GM23338 (cell line): ENCODE measurements around the gene SLC22A4. TPM values are rescaled to one million over a fixed set of nuclear protein-coding genes. Genes with fewer than 3 reads are reported as not detected.

ENCODE experiments used
- ATAC-seq: fragments of 200-7000 bp; cut with Tn5 transposase; 3 replicates; pipeline ENCODE4 v1.9.1; 2020
- DNase-seq: peaks from one replicate; pipeline ENCODE4 v3.0.0-alpha.2; 2015; ENCODE audit warnings: low spot score
- H2AFZ ChIP-seq: fragments of 200-600 bp; sonication (generic); 2 replicates; pipeline ENCODE4 v1.8.0; 2016; ENCODE audit warnings: antibody characterized with exemption, mild to moderate bottlenecking, moderate library complexity
- H3F3A ChIP-seq: fragments of 200-600 bp; sonication (generic); replicated peaks from 2 replicates; pipeline ENCODE4 v1.8.0; 2017; ENCODE audit warnings: antibody characterized with exemption, mixed run types, low read depth
- H3K27ac ChIP-seq: fragments of 200-600 bp; sonication (generic); 2 replicates; pipeline ENCODE4 v1.6.1; 2016; ENCODE audit warnings: low read depth
- H3K27me3 ChIP-seq: fragments of 200-600 bp; sonication (generic); 2 replicates; pipeline ENCODE4 v1.8.0; 2016; ENCODE audit warnings: mild to moderate bottlenecking, mixed run types, moderate library complexity; ENCODE audit not compliant: insufficient read depth
- H3K36me3 ChIP-seq: fragments of 200-600 bp; sonication (generic); 2 replicates; pipeline ENCODE4 v1.8.0; 2016; ENCODE audit warnings: mild to moderate bottlenecking; ENCODE audit not compliant: insufficient read depth
- H3K4me1 ChIP-seq: fragments of 200-600 bp; sonication (generic); 2 replicates; pipeline ENCODE4 v1.8.0; 2016; ENCODE audit warnings: mild to moderate bottlenecking, moderate library complexity; ENCODE audit not compliant: insufficient read depth
- H3K4me2 ChIP-seq: fragments of 200-600 bp; sonication (generic); 2 replicates; pipeline ENCODE4 v1.7.1; 2017; ENCODE audit warnings: mixed run types
- H3K4me3 ChIP-seq: fragments of 200-600 bp; sonication (generic); 2 replicates; pipeline ENCODE4 v1.6.1; 2016; ENCODE audit warnings: mixed run types
- H3K79me2 ChIP-seq: fragments of 200-600 bp; sonication (generic); replicated peaks from 2 replicates; pipeline ENCODE4 v1.8.0; 2017; ENCODE audit warnings: mild to moderate bottlenecking; ENCODE audit not compliant: insufficient read depth
- H3K9me2 ChIP-seq: fragments of 200-600 bp; sonication (generic); 2 replicates; pipeline ENCODE4 v1.8.0; 2017; ENCODE audit not compliant: insufficient read depth
- H4K20me1 ChIP-seq: fragments of 200-600 bp; sonication (generic); replicated peaks from 2 replicates; pipeline ENCODE4 v1.8.0; 2017; ENCODE audit warnings: mild to moderate bottlenecking; ENCODE audit not compliant: insufficient read depth
- H3K27ac Mint-ChIP-seq: 2 replicates; pipeline ENCODE4 v1.8.0; 2020; ENCODE audit warnings: inconsistent platforms, mild to moderate bottlenecking, moderate library complexity, mixed read lengths
- H3K27me3 Mint-ChIP-seq: 3 replicates; pipeline ENCODE4 v1.8.0; 2022; ENCODE audit warnings: low read depth, mild to moderate bottlenecking, moderate library complexity, mixed read lengths, inconsistent platforms; ENCODE audit not compliant: insufficient read depth, poor library complexity
- H3K36me3 Mint-ChIP-seq: 3 replicates; pipeline ENCODE4 v1.8.0; 2021; ENCODE audit warnings: low read depth, mild to moderate bottlenecking, inconsistent platforms, moderate library complexity, mixed read lengths
- H3K4me1 Mint-ChIP-seq: 3 replicates; pipeline ENCODE4 v1.8.0; 2020; ENCODE audit warnings: mild to moderate bottlenecking, inconsistent platforms, mixed read lengths
- H3K4me3 Mint-ChIP-seq: 3 replicates; pipeline ENCODE4 v1.8.0; 2021; ENCODE audit warnings: moderate library complexity, mild to moderate bottlenecking, inconsistent platforms, mixed read lengths
- H3K9me3 Mint-ChIP-seq: 3 replicates; pipeline ENCODE4 v1.8.0; 2020; ENCODE audit warnings: moderate library complexity, mild to moderate bottlenecking, inconsistent platforms, mixed read lengths
- CREB1 ChIP-seq: fragments of 250-450 bp; sonication (Bioruptor Pico); IDR thresholded peaks from 2 replicates; pipeline ENCODE4 v1.5.0; 2020; ENCODE audit warnings: low read depth, mild to moderate bottlenecking, moderate library complexity
- CTCF ChIP-seq, 2 experiments: fragments of 200-600 bp in 1 of 2; sonication (generic) in 1 of 2; conservative IDR thresholded peaks; 2 replicates each; pipeline versions ENCODE4 v1.5.1 to v1.6.1; 2016 to 2017; ENCODE audit warnings: antibody characterized with exemption in 2 of 2, low read depth in 2 of 2, mild to moderate bottlenecking in 2 of 2, moderate library complexity in 1 of 2
- EZH2 ChIP-seq: fragments of 200-600 bp; sonication (generic); IDR thresholded peaks from one replicate; pipeline ENCODE4 v1.8.0; 2017; ENCODE audit warnings: antibody characterized with exemption, mild to moderate bottlenecking, low read depth; ENCODE audit not compliant: unreplicated experiment
- EZH2phosphoT487 ChIP-seq: fragments of 200-600 bp; sonication (generic); IDR thresholded peaks from one replicate; pipeline ENCODE4 v1.8.1; 2018; ENCODE audit warnings: antibody characterized with exemption; ENCODE audit not compliant: unreplicated experiment
- JUNB ChIP-seq: IDR thresholded peaks from one replicate; pipeline ENCODE4 v1.6.1; 2016; ENCODE audit warnings: antibody characterized with exemption; ENCODE audit not compliant: unreplicated experiment
- NANOG ChIP-seq: IDR thresholded peaks from 2 replicates; pipeline ENCODE4 v1.6.1; 2016; ENCODE audit warnings: antibody characterized with exemption, borderline replicate concordance
- STAT1 ChIP-seq: IDR thresholded peaks from one replicate; pipeline ENCODE4 v1.6.1; 2016; ENCODE audit warnings: antibody characterized with exemption; ENCODE audit not compliant: unreplicated experiment
- ZNF114 ChIP-seq: fragments of 250-450 bp; sonication (Bioruptor Pico); IDR thresholded peaks from 2 replicates; pipeline ENCODE4 v1.5.0; 2020; ENCODE audit warnings: mild to moderate bottlenecking, moderate library complexity
- ZNF331 ChIP-seq: fragments of 250-450 bp; sonication (Bioruptor Pico); IDR thresholded peaks from 2 replicates; pipeline ENCODE4 v1.5.0; 2020; ENCODE audit warnings: low read depth, mild to moderate bottlenecking, moderate library complexity
- polyA plus RNA-seq: library from polyadenylated mRNA; unstranded; fragments of >200 nt; fragmentation: Nextera tagmentation; extraction: Ambion mirVana; gene quantifications from 2 replicates; pipeline ENCODE4 v1.2.1, GENCODE V29; 2016
- total RNA-seq: library from RNA; depleted of rRNA; stranded (reverse); fragments of >200 nt; shearing (Covaris generic); gene quantifications from 2 replicates; pipeline ENCODE4 v1.2.3, GENCODE V29; 2014
- TF ChIP-seq, protein P1 (sequence below): fragments of 250-450 bp; sonication (Bioruptor Pico); IDR thresholded peaks from 2 replicates; pipeline ENCODE4 v1.5.0; 2020; ENCODE audit warnings: mild to moderate bottlenecking, moderate library complexity
- TF ChIP-seq, protein P2 (sequence below): IDR thresholded peaks from 2 replicates; pipeline ENCODE4 v1.6.1; 2016; ENCODE audit warnings: antibody characterized with exemption

Gene SLC22A4
- total and polyA plus RNA-seq, 2 experiments from 2014 or later, result 0.28 to 0.40 TPM

GRCh38 chr5:132279801-132280200, 14.4 kb upstream of the SLC22A4 start:
- Histone ChIP-seq H3K27me3 (no peaks in the 10 kb centered on the region), H2AFZ (no peak overlapping the region), H4K20me1 (no peaks in the 10 kb centered on the region), H3K27ac (no peak overlapping the region), H3K4me2 (no peak overlapping the region), H3K4me1 (0 out of 2 replicates have a peak, but pooled peaks cover 6% of the 10 kb centered on the region), H3K4me3 (no peak overlapping the region), H3K9me2 (0 out of 2 replicates have a peak, but pooled peaks cover 4% of the 10 kb centered on the region), H3K36me3 (no peaks in the 10 kb centered on the region), H3F3A (no peaks in the 10 kb centered on the region), H3K79me2 (no peaks in the 10 kb centered on the region)
- H3K4me1 Mint-ChIP-seq, result peaks cover 12% of the 10 kb centered on the region
- H3K9me3 Mint-ChIP-seq, result no peaks in the 10 kb centered on the region
- H3K36me3 Mint-ChIP-seq, result no peaks in the 10 kb centered on the region; the same call in 2 of the 3 replicates
- H3K27ac Mint-ChIP-seq, result no peak overlapping the region
- DNase-seq, result no peak
- H3K27me3 Mint-ChIP-seq, result peaks cover 4% of the 10 kb centered on the region
- no peak overlapping the region for H3K4me3 Mint-ChIP-seq
- no peak for TF ChIP-seq EZH2
- no peak for TF ChIP-seq NANOG
- ATAC-seq, result no peak

DNA sequence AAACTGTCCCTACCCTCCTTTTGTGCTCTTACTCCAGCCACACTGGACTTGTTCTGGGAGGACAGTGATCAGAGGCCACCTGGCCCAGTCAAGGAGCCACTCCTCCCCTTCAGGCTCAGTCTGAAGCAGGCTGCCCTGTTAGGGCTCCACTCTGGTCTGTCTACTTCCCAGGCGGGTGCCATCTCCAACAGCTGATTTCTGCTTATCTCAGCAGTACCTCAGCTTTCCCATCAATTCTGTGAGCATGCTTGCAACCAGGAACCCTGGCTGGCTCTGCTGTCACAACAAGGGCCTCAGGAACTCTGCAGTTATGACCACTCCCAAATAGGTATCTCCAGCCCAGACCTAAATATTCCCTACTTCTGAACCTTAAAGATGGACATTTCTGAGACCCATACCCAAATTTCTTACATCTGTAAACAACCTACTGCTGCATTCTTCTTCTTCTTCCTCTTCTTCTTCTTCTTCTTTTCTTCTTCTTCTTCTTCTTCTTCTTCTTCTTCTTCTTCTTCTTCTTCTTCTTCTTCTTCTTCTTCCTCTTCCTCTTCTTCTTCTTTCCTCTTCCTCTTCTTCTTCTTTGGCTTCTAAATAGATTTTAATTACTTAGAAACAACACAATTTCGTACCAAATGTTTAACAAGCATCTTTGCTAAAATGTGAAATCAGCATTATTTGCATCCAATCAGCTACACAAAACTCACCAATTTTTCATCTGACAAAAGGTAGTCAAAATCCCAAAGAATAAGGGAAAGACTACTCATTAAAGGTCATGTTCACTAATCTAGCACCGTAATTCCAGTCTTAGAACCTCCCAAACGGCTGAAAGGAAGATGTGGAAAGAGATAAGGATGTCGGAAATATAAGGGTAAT, 13.6 kb upstream of the SLC22A4 start:
- H3K36me3 Mint-ChIP-seq, result no peaks in the 10 kb centered on the region; the same call in 2 of the 3 replicates
- no peak for DNase-seq

More for the DNA sequence above, 13.6 kb upstream of the SLC22A4 start:
- Histone ChIP-seq H3K36me3 (no peaks in the 10 kb centered on the region), H4K20me1 (no peaks in the 10 kb centered on the region), H3K4me2 (no peak overlapping the region), H2AFZ (no peak overlapping the region), H3K4me1 (0 out of 2 replicates have a peak, but pooled peaks cover 6% of the 10 kb centered on the region), H3K27me3 (no peaks in the 10 kb centered on the region), H3K27ac (no peak overlapping the region), H3K4me3 (no peak overlapping the region), H3F3A (no peaks in the 10 kb centered on the region), H3K79me2 (no peaks in the 10 kb centered on the region), H3K9me2 (0 out of 2 replicates have a peak, but pooled peaks cover 4% of the 10 kb centered on the region)
- H3K9me3 Mint-ChIP-seq, result no peaks in the 10 kb centered on the region
- no peak for ATAC-seq
- peaks cover 8% of the 10 kb centered on the region for H3K4me1 Mint-ChIP-seq
- H3K4me3 Mint-ChIP-seq, result no peak overlapping the region
- TF ChIP-seq CREB1 (CRISPR knock-in tag) (no peak), NANOG (no peak), ZNF331 (no peak), EZH2phosphoT487 (no peak), EZH2 (no peak), ZNF114 (no peak), JUNB (no peak), CTCF (conservative IDR thresholded peaks at IDR 0.05; ENCODE audit: low read depth in 2 of 2) (no peak), STAT1 (no peak)
- TF ChIP-seq, protein P1, sequence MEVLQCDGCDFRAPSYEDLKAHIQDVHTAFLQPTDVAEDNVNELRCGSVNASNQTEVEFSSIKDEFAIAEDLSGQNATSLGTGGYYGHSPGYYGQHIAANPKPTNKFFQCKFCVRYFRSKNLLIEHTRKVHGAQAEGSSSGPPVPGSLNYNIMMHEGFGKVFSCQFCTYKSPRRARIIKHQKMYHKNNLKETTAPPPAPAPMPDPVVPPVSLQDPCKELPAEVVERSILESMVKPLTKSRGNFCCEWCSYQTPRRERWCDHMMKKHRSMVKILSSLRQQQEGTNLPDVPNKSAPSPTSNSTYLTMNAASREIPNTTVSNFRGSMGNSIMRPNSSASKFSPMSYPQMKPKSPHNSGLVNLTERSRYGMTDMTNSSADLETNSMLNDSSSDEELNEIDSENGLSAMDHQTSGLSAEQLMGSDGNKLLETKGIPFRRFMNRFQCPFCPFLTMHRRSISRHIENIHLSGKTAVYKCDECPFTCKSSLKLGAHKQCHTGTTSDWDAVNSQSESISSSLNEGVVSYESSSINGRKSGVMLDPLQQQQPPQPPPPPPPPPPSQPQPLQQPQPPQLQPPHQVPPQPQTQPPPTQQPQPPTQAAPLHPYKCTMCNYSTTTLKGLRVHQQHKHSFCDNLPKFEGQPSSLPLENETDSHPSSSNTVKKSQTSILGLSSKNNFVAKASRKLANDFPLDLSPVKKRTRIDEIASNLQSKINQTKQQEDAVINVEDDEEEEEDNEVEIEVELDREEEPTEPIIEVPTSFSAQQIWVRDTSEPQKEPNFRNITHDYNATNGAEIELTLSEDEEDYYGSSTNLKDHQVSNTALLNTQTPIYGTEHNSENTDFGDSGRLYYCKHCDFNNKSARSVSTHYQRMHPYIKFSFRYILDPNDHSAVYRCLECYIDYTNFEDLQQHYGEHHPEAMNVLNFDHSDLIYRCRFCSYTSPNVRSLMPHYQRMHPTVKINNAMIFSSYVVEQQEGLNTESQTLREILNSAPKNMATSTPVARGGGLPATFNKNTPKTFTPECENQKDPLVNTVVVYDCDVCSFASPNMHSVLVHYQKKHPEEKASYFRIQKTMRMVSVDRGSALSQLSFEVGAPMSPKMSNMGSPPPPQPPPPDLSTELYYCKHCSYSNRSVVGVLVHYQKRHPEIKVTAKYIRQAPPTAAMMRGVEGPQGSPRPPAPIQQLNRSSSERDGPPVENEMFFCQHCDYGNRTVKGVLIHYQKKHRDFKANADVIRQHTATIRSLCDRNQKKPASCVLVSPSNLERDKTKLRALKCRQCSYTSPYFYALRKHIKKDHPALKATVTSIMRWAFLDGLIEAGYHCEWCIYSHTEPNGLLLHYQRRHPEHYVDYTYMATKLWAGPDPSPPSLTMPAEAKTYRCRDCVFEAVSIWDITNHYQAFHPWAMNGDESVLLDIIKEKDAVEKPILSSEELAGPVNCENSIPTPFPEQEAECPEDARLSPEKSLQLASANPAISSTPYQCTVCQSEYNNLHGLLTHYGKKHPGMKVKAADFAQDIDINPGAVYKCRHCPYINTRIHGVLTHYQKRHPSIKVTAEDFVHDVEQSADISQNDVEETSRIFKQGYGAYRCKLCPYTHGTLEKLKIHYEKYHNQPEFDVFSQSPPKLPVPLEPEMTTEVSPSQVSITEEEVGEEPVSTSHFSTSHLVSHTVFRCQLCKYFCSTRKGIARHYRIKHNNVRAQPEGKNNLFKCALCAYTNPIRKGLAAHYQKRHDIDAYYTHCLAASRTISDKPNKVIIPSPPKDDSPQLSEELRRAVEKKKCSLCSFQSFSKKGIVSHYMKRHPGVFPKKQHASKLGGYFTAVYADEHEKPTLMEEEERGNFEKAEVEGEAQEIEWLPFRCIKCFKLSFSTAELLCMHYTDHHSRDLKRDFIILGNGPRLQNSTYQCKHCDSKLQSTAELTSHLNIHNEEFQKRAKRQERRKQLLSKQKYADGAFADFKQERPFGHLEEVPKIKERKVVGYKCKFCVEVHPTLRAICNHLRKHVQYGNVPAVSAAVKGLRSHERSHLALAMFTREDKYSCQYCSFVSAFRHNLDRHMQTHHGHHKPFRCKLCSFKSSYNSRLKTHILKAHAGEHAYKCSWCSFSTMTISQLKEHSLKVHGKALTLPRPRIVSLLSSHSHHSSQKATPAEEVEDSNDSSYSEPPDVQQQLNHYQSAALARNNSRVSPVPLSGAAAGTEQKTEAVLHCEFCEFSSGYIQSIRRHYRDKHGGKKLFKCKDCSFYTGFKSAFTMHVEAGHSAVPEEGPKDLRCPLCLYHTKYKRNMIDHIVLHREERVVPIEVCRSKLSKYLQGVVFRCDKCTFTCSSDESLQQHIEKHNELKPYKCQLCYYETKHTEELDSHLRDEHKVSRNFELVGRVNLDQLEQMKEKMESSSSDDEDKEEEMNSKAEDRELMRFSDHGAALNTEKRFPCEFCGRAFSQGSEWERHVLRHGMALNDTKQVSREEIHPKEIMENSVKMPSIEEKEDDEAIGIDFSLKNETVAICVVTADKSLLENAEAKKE (CRISPR knock-in tag), result no peak
- TF ChIP-seq, protein P2, sequence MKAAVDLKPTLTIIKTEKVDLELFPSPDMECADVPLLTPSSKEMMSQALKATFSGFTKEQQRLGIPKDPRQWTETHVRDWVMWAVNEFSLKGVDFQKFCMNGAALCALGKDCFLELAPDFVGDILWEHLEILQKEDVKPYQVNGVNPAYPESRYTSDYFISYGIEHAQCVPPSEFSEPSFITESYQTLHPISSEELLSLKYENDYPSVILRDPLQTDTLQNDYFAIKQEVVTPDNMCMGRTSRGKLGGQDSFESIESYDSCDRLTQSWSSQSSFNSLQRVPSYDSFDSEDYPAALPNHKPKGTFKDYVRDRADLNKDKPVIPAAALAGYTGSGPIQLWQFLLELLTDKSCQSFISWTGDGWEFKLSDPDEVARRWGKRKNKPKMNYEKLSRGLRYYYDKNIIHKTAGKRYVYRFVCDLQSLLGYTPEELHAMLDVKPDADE, result no peak
- no peaks in the 10 kb centered on the region for H3K27me3 Mint-ChIP-seq
- H3K27ac Mint-ChIP-seq, result no peak overlapping the region
